ENCODE data around the gene ZSCAN1. TPM values are rescaled to one million over a fixed set of nuclear protein-coding genes. Genes with fewer than 3 reads are reported as not detected.

ZSCAN1 gene
- polyA plus RNA-seq, 1 donor: 0.73 TPM

DNA sequence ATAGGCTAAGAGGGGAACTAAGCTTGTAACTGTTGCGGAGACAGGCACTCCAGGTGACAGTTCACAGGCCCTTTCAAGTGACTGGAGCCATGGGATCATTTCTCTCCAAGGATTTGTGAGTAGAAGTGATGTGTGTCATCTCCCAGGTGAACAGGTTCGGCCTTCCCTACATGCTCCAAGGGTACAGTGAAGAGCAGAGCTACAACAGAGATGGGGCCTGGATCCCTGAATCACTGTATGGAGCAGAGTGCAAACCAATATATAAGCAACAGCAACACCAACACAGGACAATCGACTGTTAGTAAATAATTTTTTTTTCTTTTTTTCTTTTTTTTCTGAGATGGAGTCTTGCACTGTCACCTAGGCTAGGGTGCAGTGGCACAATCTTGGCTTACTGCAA lies 49.2 kb downstream of the ZSCAN1 start:
- H3K4me3 ChIP-seq (ENCODE audit: low read length): no peak overlapping the region
- no peaks in the 10 kb centered on the region for H3K27me3 ChIP-seq (ENCODE audit: control insufficient read depth, insufficient read depth, low read length)
- no peak for DNase-seq
- H3K9me3 ChIP-seq (ENCODE audit: control insufficient read depth, low read depth, low read length): peaks cover 70% of the 10 kb centered on the region
- WGBS (ENCODE audit: insufficient coverage, low lambda C conversion rate): 100% methylated on average over 1 of the region's 3 CpGs
- no peaks in the 10 kb centered on the region for H3K4me1 ChIP-seq (ENCODE audit: control insufficient read depth, insufficient read depth, low read length)
- no peak overlapping the region for H3K27ac ChIP-seq (ENCODE audit: low read length)
- peaks cover 42% of the 10 kb centered on the region for H3K36me3 ChIP-seq (ENCODE audit: control insufficient read depth, insufficient read depth, low read length)

DNA sequence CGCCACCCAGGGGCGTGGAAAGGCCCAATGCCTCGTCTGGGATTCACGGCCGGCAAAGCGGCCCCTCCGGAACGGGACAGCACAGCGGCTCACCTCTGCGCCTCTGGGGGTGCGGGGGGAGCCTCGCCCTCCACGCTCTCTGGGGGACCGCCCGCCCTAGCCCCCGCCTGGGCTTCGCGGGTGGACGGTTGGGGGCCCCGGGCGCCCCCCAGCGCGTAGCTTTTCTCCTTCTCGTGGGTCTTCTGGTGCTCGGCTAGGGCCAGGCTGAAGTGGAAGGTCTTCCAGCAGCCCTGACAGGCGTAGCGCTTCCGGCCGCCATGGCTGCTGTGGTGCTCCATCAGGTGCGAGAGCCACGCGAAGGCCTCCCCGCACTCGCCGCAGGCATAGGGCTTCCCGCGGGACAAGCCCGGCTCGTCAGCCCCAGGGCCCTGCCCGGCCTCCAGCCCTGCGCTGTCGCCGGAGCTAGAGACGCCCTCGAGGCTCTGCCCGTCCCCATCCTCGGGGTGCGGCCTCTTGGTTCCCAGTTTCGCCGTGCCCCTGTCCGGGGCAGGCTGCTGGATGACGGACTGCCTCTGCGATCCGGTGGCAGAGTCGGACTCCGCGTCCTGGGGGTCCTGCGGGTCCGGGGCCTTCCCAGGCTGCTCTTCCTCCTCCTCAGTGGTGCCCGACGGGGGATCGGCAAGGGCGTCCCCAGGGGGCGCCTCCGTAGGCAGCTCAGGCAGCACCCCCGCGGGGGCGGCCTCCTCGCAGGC lies 50.9 kb downstream of the ZSCAN1 start:
- Histone ChIP-seq H3K4me3 (ENCODE audit: low read length) (no peak overlapping the region), H3K27ac (ENCODE audit: low read length) (no peak overlapping the region), H3K27me3 (ENCODE audit: control insufficient read depth, insufficient read depth, low read length) (no peaks in the 10 kb centered on the region), H3K36me3 (ENCODE audit: control insufficient read depth, insufficient read depth, low read length) (peaks cover 49% of the 10 kb centered on the region), H3K9me3 (ENCODE audit: control insufficient read depth, low read depth, low read length) (peaks cover 79% of the 10 kb centered on the region), H3K4me1 (ENCODE audit: control insufficient read depth, insufficient read depth, low read length) (no peaks in the 10 kb centered on the region)
- DNase-seq: no peak
- no CpG with 5 or more reads among the region's 69 CpGs for WGBS (ENCODE audit: insufficient coverage, low lambda C conversion rate)

GRCh38 chr19:58085348-58085875 lies 51.6 kb downstream of the ZSCAN1 start:
- DNase-seq: no peak
- H3K27ac ChIP-seq (ENCODE audit: low read length): no peak overlapping the region
- H3K36me3 ChIP-seq (ENCODE audit: control insufficient read depth, insufficient read depth, low read length): peaks cover 49% of the 10 kb centered on the region
- no peaks in the 10 kb centered on the region for H3K27me3 ChIP-seq (ENCODE audit: control insufficient read depth, insufficient read depth, low read length)
- H3K9me3 ChIP-seq (ENCODE audit: control insufficient read depth, low read depth, low read length): peaks cover 83% of the 10 kb centered on the region
- H3K4me3 ChIP-seq (ENCODE audit: low read length): no peak overlapping the region
- H3K4me1 ChIP-seq (ENCODE audit: control insufficient read depth, insufficient read depth, low read length): no peaks in the 10 kb centered on the region
- WGBS (ENCODE audit: insufficient coverage, low lambda C conversion rate): no CpG with 5 or more reads among the region's 29 CpGs

DNA sequence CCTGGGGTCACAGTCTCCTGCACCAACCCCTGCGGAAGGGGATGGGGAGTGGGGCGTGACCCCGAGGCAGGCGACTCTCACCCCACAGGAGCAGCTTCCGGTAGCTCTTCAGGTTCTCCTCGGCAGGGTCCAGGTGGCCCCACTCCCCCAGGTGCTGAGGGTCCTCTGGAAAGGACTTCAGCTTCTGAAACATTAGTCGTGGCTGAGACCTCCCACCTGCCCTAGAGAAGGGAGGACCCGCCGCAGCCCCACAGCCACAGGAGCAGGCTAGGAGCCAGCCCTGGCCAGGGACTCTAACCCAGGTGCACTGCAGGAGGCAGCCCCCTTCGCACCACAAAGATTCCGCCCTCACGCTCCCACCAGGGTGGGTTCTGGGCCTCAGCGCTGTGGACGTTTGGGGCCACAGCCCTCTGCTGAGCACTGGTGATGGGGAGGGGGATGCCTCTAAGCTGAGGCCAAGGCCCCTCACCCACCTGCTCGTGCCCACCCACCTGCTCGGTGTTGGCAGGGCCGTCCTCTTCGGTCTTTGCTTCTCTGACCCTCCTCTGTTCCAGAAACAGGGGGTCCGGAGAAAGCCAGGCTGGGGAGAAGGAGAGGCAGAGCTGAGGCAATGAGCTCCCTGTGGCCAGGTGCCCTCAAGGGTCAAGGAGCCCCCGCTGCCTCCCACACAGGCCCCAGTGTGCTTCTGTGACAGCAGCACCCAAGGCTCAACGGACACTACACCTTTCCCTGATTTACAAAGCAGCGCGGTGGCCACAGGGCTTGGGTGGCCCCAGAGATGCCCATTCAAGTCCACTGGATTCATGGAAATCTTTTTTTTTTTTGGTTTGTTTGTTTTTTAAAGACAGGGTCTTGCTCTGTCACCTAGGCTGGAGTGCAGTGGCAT lies 53.2 kb downstream of the ZSCAN1 start:
- no CpG with 5 or more reads among the region's 23 CpGs for WGBS (ENCODE audit: insufficient coverage, low lambda C conversion rate)
- Histone ChIP-seq H3K4me3 (ENCODE audit: low read length) (no peak overlapping the region), H3K4me1 (ENCODE audit: control insufficient read depth, insufficient read depth, low read length) (no peaks in the 10 kb centered on the region), H3K27ac (ENCODE audit: low read length) (no peak overlapping the region), H3K9me3 (ENCODE audit: control insufficient read depth, low read depth, low read length) (peaks cover 82% of the 10 kb centered on the region), H3K36me3 (ENCODE audit: control insufficient read depth, insufficient read depth, low read length) (peaks cover 52% of the 10 kb centered on the region), H3K27me3 (ENCODE audit: control insufficient read depth, insufficient read depth, low read length) (no peaks in the 10 kb centered on the region)
- DNase-seq: no peak

DNA sequence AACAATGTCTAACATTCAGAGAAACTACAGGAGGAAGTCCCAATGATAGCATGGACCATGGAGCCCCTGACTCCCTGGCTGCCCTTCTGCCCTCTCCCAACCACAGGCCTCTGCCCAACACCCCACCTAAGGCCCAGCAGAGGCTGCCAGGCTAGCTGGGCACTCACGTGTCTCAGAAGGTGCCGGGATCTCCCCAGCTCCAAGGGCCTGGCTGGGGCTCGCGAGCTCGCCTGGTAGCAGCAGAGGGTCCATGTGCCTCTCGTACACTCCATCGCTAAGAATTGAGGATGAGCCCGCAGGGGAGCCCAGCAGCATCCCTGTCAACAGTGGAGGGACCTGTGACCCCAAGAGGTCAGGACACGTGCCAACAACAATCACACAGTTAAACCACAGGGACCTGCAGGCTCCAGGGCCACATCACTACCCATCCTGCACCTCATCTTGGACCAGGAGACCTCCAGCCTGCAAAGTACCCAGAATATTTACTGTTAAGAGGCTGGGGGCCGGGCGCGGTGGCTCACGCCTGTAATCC lies 54.8 kb downstream of the ZSCAN1 start:
- H3K4me3 ChIP-seq (ENCODE audit: low read length): no peak overlapping the region
- peaks cover 52% of the 10 kb centered on the region for H3K36me3 ChIP-seq (ENCODE audit: control insufficient read depth, insufficient read depth, low read length)
- no peaks in the 10 kb centered on the region for H3K4me1 ChIP-seq (ENCODE audit: control insufficient read depth, insufficient read depth, low read length)
- no peak overlapping the region for H3K27ac ChIP-seq (ENCODE audit: low read length)
- DNase-seq: no peak
- peaks cover 74% of the 10 kb centered on the region for H3K9me3 ChIP-seq (ENCODE audit: control insufficient read depth, low read depth, low read length)
- no peaks in the 10 kb centered on the region for H3K27me3 ChIP-seq (ENCODE audit: control insufficient read depth, insufficient read depth, low read length)
- WGBS (ENCODE audit: insufficient coverage, low lambda C conversion rate): no CpG with 5 or more reads among the region's 13 CpGs

- WGBS (ENCODE audit: insufficient coverage, low lambda C conversion rate): no CpG with 5 or more reads among the region's 16 CpGs
- Histone ChIP-seq H3K27ac (ENCODE audit: low read length) (no peak overlapping the region), H3K4me3 (ENCODE audit: low read length) (no peak overlapping the region), H3K27me3 (ENCODE audit: control insufficient read depth, insufficient read depth, low read length) (no peaks in the 10 kb centered on the region), H3K9me3 (ENCODE audit: control insufficient read depth, low read depth, low read length) (peaks cover 75% of the 10 kb centered on the region), H3K36me3 (ENCODE audit: control insufficient read depth, insufficient read depth, low read length) (peaks cover 39% of the 10 kb centered on the region), H3K4me1 (ENCODE audit: control insufficient read depth, insufficient read depth, low read length) (no peaks in the 10 kb centered on the region)
- DNase-seq: no peak
Observed at GRCh38 chr19:58089846-58090245, 56.0 kb downstream of the ZSCAN1 start.

- Histone ChIP-seq H3K9me3 (ENCODE audit: control insufficient read depth, low read depth, low read length) (peaks cover 75% of the 10 kb centered on the region), H3K36me3 (ENCODE audit: control insufficient read depth, insufficient read depth, low read length) (peaks cover 31% of the 10 kb centered on the region)
- WGBS (ENCODE audit: insufficient coverage, low lambda C conversion rate): no CpG with 5 or more reads among the region's 11 CpGs
Observed at GRCh38 chr19:58091251-58091995, 57.6 kb downstream of the ZSCAN1 start.

DNA sequence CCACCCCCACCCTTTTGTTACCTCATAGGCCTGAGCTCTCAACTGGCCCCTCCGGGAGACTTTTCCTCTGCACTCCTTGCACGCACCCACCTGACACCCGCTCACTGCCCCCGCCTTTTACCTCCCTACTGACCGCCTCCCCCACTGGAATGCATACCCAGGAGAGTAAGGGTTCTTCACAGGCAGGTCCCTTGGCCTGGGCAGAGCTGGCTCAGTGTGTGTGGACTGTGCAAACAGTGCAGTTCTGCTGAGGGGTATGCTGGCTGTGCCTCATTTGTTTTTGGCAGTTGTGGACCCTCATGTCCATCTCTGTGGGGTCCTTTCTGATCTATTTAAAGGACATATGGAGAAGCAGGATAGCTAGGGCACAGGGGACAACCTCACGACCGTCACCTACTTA lies 59.2 kb downstream of the ZSCAN1 start:
- Histone ChIP-seq H3K36me3 (ENCODE audit: control insufficient read depth, insufficient read depth, low read length) (peaks cover 20% of the 10 kb centered on the region), H3K9me3 (ENCODE audit: control insufficient read depth, low read depth, low read length) (peaks cover 69% of the 10 kb centered on the region), H3K4me3 (ENCODE audit: low read length) (no peak overlapping the region), H3K27me3 (ENCODE audit: control insufficient read depth, insufficient read depth, low read length) (no peaks in the 10 kb centered on the region), H3K27ac (ENCODE audit: low read length) (no peak overlapping the region), H3K4me1 (ENCODE audit: control insufficient read depth, insufficient read depth, low read length) (peaks cover 4% of the 10 kb centered on the region)
- DNase-seq: no peak
- WGBS (ENCODE audit: insufficient coverage, low lambda C conversion rate): 100% methylated on average over 1 of the region's 7 CpGs

More at GRCh38 chr19:58091251-58091995, 57.6 kb downstream of the ZSCAN1 start:
- Histone ChIP-seq H3K4me3 (ENCODE audit: low read length) (no peak overlapping the region), H3K27ac (ENCODE audit: low read length) (no peak overlapping the region), H3K27me3 (ENCODE audit: control insufficient read depth, insufficient read depth, low read length) (no peaks in the 10 kb centered on the region), H3K4me1 (ENCODE audit: control insufficient read depth, insufficient read depth, low read length) (no peaks in the 10 kb centered on the region)
- DNase-seq: peak in 1 of 2 donors; percentile 26

DNA sequence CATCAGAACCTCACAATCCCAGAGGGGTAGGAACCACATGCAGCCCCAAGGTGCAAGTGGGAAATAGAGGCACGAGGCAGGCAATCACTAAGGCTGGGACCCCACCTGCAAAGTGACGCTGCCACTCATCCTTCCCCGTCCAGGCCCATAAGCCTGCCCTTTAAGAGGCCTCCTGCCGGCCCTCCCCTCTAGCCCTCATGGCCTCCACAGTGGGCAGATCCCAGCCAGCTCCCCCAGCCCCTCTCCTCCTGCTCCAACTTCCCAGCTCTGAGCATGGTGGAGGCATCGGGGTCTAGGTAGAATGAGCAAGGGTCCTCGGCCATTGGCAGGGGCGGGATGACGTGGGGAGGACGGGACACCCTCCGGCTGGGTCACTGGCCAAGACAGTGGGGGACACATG lies 61.5 kb downstream of the ZSCAN1 start:
- Histone ChIP-seq H3K27ac (ENCODE audit: low read length) (no peak overlapping the region), H3K4me1 (ENCODE audit: control insufficient read depth, insufficient read depth, low read length) (peaks cover 7% of the 10 kb centered on the region), H3K4me3 (ENCODE audit: low read length) (no peak overlapping the region), H3K36me3 (ENCODE audit: control insufficient read depth, insufficient read depth, low read length) (peaks cover 14% of the 10 kb centered on the region), H3K27me3 (ENCODE audit: control insufficient read depth, insufficient read depth, low read length) (no peaks in the 10 kb centered on the region), H3K9me3 (ENCODE audit: control insufficient read depth, low read depth, low read length) (peaks cover 51% of the 10 kb centered on the region)
- WGBS (ENCODE audit: insufficient coverage, low lambda C conversion rate): no CpG with 5 or more reads among the region's 10 CpGs
- no peak for DNase-seq

GRCh38 chr19:58096884-58097283 lies 63.1 kb downstream of the ZSCAN1 start:
- no peak overlapping the region for H3K4me3 ChIP-seq (ENCODE audit: low read length)
- WGBS (ENCODE audit: insufficient coverage, low lambda C conversion rate): 80% methylated on average over 2 of the region's 13 CpGs
- peaks cover 7% of the 10 kb centered on the region for H3K4me1 ChIP-seq (ENCODE audit: control insufficient read depth, insufficient read depth, low read length)
- no peak overlapping the region for H3K27ac ChIP-seq (ENCODE audit: low read length)
- no peaks in the 10 kb centered on the region for H3K27me3 ChIP-seq (ENCODE audit: control insufficient read depth, insufficient read depth, low read length)
- peaks cover 51% of the 10 kb centered on the region for H3K9me3 ChIP-seq (ENCODE audit: control insufficient read depth, low read depth, low read length)
- peaks cover 12% of the 10 kb centered on the region for H3K36me3 ChIP-seq (ENCODE audit: control insufficient read depth, insufficient read depth, low read length)
- no peak for DNase-seq
